Fibroblast of the conjunctiva (primary cell): ENCODE measurements around the gene MYRIP.
"Not testable (repeated sequence)": the region's sequence is repeated elsewhere in the genome, so short reads cannot be mapped to it uniquely, and the experiment has no call there.

Experiments
- DNase-seq: peaks from one replicate; pipeline ENCODE4 v3.0.0-alpha.2; 2010; ENCODE audit warnings: low read depth

The MYRIP gene

DNA sequence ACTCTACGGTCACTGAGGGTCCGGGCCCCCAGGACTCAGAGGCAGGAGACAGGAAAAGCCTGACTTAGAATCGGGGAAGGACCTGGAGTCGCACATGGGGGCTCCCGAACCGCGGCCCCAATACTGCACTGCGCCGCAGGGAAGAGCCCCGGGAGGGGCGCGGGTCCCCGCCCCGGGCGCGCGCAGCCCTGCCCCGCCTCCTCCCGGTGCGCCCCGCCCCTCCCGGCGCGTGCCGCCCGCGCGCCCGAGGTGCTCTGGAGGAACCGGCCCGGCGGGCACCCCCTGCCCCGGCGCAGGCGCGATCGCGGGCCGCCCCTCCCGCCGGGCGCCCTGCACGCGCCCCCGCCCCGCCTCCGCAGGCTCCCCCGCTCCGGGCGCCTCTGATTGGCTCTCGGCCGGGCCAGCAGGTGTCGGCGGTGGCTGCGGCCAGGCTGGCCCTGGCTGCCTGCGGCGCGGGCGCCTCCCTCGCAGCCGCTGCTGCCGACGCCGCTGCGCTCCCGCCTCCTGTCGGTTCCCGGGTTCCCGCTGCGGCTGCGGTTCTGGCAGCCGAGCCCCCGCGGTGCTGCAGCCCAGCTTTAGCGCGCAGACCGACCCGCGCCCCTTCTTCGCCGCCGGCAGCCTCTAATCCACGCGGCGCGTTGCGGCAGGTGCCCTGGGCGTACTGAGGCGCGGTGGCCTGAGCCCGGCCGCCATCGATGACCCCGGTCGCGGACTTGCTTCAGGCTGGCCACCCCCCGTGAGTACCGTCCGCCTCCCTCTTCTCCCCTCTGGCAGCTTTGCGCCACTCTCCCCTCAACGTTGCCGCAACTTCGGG, at the start of gene MYRIP:
TSS of gene MYRIP (plus strand) at position 429 of the 814 bp plus-strand sequence. CDS start 91,208 bp downstream, outside the sequence.
- DNase-seq = no peak

DNA sequence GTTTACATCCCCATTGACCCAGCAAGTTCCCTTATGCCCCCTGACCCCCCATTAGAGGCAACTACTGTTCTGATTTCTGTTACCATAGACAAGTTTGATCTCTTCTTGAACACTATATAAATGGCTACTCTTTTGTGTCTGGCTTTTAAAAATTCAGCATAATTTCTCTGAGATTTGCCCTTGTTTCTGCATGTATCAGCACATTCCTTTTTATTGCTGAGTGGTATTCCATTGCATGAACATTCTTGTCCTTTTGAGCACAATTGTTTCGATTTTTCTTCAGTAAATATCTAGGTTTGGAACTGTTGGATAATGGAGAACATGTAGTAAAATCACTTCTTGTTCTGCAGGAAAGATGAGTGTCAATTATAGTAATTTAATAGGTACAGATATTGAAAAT, 49.1 kb upstream of the MYRIP start:
- no peak for DNase-seq

DNA sequence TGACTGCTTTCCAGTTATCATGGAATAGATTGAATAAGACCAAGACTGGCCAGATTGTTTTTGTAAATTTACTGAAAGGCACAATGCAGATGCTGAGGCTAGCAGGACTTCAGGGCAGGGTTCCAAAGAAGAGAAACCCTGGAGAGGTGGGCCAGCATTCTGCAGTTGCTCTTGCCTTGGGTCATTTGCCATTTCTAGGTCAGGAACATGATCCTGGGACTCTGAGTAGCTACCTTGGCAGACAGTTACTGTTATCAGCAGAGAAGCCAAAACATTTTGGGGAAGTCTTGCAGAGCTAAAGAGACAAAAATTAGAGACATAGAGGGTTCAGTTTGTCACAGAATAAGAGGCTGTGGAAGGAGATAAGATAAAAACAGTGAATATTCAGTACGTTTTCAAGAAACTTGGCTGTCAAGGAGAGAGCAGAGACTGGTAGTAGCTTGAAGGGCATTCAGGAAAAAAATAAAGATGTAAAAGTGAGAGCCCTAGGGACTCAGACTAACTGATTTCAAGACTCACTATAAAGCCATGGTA, 46.8 kb upstream of the MYRIP start:
- no peak for DNase-seq

DNA sequence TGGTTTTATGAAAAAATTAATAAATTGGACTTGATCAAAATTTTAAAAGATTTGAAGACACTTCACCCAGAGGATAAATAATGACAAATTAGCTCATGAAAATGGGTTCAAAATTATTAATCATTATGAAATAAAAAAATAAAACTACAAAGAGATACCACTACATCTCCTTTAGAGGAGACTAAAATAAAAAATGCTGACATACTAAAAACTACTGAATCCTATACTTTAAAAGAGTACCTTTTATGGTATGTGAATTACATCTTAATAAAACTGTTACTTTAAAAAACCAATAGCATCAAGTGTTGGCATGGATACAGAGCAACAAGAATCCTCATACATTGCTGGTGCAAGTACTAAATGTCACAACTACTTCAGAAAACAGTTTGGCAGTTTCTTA, 46.0 kb upstream of the MYRIP start:
- DNase-seq = no peak

DNA sequence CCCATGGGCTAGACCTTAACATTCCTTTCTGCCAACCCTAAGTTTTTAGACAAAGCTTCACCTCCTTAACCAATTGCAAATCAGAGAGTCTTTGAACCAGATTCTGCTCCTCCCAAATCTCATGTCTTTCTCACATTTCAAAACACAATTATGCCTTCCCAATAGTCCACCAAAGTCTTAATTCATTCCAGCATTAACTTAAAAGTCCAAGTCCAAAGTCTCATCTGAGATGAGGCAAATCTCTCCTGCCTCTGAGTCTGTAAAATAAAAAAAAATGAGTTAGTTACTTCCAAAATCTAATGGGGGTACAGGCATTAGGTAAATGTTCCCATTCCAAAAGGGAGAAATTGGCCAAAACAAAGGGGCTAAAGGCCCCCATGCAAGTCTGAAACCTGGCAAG, 43.8 kb upstream of the MYRIP start:
- no peak for DNase-seq

DNA sequence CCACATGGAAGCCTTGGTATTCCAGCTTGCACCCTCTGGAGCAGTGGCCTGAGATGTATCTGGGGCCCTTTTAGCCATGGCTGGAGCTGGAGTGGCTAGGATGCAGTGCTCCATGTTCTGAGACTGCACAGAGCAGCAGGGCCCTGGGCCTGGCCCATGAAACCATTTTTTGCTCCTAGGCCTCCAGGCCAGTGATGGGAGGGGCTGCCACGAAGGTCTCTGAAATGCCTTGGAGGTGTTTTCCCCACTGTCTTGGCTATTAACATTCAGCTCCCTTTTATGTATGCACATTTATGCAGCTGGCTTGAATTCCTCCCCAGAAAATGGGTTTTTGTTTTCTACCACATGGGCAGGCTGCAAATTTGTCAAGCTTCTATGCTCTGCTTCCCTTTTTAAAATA, 43.0 kb upstream of the MYRIP start:
- DNase-seq = no peak

DNA sequence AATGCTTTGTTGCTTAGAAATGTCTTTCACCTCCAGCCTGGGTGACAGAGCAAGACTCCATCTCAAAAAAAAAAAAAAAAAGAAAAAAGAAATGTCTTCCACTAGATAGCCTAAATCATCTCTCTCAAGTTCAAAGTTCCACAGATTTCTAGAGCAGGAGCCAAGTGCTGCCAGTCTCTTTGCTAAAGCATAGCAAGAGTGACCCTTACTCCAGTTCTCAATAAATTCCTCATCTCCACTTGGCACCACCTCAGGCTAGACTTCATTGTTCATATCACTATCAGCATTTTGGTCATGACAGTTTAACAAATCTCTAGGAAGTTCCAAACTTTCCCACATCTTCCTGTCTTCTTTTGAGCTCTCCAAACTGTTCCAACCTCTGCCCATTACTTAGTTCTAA, 42.5 kb upstream of the MYRIP start:
- DNase-seq = not testable (repeated sequence)

DNA sequence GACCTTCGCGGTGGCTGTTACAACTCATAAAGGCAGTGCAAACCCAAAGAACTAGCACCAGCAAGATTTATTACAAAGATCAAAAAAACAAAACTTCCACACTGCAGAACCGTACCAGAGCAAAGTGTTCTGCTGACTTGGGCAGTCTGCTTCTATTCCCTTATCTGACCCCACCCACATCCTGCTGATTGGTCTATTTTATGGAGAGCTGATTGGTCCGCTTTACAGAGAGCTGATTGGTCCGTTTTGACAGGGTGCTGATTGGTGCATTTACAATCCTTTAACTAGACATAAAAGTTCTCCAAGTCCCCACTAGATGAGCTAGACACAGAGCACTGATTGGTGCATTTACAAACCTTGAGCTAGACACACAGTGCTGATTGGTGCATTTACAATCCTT, 31.2 kb upstream of the MYRIP start:
- not testable (repeated sequence) for DNase-seq

DNA sequence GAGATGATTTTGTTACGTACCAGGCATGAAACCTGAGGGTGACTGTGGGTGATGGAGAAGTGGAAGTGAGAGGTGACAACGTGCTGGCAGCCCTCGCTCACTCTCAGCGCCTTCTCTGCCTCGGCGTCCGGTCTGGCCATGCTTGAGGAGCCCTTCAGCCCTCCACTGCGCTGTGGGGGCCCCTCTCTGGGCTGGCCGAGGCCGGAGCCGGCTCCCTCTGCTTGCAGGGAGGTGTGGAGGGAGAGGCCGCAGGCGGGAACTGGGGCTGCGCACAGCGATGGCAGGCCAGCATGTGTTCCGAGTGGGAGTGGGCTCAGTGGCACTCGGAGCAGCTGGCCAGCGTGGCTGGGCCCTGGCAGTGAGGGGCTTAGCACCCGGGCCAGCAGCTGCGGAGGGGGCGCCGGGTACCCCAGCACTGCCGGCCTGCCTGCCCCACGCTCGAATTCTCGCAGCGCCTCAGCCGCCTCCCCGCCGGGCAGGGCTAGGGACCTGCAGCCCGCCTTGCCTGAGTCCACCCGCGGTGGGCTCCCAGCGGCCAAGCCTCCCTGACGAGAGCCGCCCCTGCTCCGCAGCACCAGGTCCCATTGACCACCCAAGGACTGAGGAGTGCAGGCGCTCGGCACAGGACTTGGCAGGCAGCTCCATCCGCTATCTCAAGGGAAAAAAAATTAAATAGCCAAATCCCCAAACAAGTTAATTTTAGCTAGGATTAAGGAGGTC, 29.7 kb upstream of the MYRIP start:
- DNase-seq = no peak

DNA sequence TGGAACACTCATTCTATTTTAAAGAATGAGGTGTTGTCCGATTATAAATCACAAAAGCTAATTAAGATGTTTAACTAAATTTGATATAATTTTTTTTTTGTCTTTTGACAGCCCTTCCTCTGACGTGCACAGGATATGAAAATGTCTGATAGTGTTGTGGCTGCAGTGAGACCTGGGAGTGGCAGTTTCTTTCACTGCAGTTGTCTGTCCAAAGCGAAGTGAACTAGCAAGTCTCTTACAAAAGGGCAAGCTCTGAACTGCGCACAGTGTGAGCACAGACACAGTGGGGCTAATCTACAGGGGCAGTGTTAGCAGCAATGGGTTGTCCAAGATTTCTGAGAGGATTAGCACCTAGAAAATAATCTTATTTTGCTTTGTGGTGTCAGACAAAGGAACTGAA, 29.1 kb upstream of the MYRIP start:
- DNase-seq = no peak

DNA sequence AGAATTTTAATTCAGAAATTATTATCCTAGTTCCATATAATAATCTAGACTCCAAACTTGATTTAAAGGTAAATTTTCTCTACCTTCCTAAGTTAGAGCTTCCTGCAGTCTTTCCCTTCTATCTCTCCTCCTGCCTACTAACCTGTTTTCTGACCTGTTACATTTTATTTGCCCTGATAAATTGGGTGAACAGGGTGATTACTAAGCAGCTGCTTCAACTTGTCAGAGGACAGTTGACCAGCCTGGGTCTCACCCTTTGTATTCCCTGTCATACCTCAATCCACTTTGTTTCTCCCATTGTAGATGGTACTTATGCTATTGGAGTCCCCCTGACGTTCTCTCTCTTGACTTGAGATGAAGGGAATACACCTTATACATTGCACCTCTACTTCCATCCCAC, 28.4 kb upstream of the MYRIP start:
- DNase-seq = no peak

DNA sequence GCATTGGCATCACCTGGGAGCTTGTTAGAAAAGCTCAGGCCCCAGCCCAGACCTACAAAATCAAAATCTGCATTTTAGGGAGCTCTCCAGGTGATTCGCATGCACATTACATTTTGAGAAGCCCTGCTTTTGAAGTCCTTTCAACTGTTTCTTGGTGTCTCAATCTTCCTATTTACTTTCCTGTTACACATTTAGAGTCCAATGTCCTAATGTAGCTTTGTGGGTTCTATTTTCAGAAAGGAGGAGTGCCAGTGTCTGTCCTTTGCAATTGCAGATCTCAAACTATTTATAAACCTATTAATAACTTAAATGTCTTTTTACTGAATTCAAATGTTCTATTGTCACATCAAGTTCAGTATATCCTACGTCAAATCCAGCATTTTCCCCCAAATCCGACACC, 27.8 kb upstream of the MYRIP start:
- no peak for DNase-seq

DNA sequence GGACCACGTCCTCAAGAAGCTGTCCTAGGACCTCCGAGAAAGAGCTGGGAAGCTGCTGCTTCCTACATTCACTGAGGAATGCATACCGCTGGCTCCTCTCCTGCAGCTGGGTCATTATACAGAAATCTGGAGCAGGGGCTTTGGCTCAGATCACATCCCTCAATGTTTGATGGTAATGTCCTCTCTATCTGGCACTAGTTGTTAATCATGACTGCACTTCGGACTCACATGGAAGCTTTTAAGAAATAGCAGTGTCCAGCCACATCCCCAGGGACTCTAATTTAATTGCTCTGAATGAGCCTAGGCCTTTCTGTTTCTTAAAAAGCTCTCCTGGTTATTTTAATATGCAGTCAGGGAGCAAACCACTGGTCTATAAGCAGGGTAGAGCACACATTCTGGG, 25.7 kb upstream of the MYRIP start:
- DNase-seq = no peak

DNA sequence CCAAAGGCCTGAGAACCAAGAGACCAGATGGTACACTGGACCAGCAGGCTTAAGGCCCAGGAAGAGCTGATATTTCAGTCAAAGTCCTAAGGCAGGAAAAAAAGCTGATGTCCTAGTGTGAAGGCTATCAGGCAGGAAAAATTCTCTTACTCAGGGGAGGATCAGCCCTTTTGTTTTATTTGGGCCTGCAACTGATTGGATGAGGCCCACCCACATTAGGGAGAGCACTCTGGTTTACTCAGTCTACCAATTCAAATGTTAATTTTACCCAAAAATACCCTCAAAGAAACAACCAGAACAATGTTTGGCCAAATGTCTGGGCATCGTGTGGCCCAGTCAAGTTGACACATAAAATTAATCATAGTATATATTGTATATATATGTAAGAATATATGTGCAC, 24.5 kb upstream of the MYRIP start:
- no peak for DNase-seq

DNA sequence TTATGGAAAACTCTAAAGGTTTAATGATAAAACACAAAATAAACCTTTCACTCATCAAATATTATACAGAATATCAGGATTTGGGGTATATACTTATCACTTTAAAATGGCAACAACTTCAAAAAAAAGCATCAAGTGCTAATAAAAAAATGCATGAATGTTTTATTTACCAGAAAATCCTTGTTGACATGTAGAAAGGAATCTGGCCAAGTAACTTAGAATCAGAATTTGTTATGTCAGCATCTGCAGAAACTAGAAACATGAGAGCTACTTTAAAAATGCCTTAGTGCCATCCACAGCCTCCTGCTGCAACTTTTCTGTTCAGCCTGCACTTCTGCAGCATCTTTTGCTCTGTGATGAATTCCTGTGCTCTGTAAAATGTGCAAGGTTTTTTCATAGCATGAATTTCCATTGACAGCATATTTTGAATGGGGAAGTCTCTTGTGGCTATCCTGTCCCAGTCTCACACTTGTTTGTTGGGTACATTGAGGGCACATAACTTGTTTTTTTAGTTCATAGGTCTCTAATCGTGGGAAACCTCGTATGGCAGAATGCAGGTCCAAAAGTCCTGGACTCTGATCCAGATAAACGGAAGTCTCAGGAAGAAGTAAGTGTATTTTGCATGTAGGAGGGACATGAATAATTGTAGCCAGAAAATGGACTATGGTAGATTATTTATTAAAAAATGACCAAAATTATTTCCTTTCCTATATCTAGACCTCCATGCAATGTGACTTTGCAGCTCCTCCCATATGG, 21.1 kb upstream of the MYRIP start:
- no peak for DNase-seq

DNA sequence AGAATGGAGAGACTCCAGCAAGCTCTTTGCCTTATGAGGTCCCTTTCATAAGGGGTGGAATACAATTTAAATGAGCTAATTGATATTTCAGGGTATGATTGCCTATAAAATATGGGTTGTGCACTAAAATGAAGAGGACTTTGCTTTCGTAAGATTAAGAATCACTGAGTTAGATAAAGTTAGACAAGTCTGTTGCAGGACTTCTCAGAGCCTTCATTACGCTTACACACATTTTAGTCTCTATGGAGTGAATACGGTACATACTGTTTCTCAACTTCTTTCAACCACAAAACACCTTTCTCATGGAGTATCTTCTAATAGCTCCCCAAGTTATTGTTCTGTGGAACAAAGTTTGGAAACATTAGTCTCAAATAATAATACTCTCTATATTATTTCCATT, 17.8 kb upstream of the MYRIP start:
- DNase-seq = no peak

DNA sequence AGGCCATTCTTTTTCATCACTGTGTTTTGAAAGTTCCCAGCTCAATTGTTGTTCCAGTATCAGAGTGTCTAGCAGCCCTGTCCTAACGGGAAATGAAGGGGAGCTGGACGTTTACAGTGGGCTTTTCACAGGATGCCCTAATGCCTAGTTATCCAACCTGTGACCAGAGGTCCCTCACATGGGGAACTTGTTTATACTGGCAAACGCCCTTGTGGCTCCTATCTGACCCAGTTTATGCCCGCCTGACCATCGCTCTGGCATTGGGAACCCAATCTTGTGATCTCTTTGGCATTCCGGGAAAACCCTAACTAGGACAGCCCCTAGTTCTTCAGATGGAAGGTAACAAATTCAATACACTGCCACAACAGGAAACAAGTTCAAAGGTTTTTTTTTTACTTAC, 14.5 kb upstream of the MYRIP start:
- DNase-seq = no peak

DNA sequence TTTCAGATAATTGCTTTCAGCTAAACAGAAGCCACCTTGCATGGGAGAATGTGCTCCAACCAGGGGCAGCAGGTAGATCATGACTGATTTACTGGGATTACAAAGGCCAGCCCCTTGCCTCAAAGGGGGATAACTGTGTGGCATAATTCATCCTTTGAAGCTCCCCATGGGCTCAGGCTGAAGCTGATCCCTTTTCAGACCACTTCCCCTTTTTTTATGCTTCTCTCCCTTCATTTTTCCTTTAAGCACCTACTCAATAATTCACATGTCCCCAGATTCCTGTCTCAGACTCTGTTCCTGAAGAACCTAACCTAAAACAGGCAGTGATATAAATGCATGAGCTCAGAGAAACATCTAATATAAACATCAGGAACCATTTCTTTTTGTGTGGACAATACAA, 8.2 kb upstream of the MYRIP start:
- DNase-seq = no peak

DNA sequence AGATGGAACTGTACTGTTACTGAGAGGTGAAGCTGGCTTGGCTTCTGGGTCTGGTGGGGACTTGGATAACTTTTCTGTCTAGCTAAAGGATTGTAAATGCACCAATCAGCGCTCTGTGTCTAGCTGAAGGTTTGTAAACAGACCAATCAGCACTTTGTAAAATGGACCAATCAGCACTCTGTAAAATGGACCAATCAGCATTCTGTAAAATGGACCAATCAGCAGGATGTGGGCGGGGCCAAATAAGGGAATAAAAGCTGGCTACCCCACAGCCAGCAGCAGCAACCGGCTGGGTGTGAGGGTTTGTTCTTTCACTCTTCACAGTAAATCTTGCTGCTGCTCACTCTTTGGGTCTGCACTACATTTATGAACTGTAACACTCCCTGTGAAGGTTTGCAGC, 6.9 kb upstream of the MYRIP start:
- DNase-seq = not testable (repeated sequence)

DNA sequence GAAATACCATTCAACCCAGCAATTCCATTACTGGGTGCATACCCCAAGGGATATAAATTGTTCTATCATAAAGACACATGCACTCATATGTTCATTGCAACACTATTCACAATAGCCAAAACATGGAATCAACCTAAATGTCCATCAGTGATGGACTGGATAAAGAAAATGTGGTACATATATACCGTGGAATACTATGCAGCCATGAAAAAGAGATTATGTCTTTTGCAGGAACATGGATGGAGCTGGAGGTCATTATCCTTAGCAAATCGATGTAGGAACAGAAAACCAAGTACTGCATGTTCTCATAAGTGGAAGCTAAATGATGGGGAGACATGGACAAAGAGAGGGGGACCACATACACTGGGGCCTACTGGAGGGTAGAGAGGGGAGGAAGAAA, 5.5 kb upstream of the MYRIP start:
- no peak for DNase-seq

DNA sequence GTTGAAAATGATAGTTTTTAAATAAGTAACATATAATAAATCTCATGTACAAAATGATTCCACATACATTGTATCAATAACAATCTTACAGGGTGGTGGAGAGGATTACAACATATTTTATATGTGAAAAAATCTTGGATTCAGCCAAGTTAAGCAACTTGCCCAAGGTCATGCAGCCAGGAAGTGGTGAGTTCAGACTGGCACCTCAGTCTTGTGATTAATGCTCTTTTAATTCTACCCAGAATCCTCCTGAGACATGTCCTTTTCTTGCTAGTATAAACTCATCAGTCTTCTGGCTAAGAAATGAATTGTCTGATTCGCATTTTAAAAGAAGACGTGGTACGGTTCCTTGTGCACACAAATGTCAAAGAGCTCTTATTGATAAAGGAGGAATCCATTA, 4.5 kb upstream of the MYRIP start:
- no peak for DNase-seq

DNA sequence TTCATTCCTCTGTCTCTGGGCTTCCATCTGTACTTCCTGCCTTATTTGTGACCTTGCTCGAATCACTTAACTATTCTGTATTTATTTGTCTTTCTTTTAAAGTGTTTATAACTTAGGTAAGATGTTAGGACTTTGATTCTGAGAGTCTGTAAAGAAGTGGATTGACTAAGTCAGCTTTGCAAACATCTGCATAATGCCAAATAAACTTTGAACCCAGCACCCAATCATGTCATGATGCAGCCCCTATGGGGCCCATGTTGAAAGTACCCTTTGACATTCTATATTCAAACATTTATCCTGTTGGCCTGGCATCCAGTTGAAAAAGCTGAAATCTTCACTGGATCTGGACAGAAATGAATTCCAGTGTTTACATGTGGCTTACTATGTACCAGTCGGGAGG, 3.8 kb upstream of the MYRIP start:
- no peak for DNase-seq

DNA sequence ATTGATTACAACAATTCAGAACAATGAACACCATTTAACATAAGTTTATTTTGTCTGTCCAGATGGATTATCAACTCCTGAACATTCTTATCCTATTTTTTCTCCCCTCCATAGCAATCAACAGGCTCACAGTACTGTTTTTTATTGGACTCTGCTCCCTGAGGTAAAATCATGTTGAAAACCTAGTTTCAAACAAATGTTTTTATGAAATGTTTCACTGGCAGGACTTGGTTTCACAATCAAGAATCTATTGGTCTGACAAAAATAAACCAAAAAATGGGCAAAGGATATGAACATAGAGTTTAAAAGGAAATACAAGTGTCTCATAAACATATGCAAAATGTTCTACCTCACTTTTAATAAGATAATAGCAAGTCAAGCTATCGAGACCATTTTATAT, 2.6 kb upstream of the MYRIP start:
- DNase-seq = no peak
